ENCODE results near the gene AK8.

DNA sequence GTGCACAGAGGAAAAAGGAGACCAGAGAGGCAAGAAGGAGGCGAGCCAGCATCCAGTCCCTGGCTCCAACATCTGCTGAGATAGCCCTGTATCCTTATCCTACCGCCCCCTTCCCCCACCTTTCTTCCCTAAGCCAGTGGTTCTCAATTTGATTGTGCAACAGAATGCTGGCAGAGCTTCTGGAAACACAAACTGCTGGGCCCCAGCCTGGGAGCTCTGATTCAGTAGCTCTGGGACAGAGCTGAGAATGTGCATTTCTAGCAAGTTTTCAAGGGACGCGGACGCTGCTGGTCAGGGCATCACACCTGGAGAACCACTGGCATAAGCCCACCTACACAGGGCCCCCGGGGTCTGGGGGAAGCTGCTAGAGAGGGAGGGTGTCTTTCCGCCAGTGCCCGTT is 21.1 kb downstream of the AK8 start:
- TF ChIP-seq CTCF (IDR thresholded peaks at IDR 0.05) = no peak
- TF ChIP-seq EP300 (IDR thresholded peaks at IDR 0.05) = no peak
- TF ChIP-seq POLR2A (IDR thresholded peaks at IDR 0.05) = no peak

All from ovary (tissue), 3 donors.